ENCODE results near the gene EP300.

DNA sequence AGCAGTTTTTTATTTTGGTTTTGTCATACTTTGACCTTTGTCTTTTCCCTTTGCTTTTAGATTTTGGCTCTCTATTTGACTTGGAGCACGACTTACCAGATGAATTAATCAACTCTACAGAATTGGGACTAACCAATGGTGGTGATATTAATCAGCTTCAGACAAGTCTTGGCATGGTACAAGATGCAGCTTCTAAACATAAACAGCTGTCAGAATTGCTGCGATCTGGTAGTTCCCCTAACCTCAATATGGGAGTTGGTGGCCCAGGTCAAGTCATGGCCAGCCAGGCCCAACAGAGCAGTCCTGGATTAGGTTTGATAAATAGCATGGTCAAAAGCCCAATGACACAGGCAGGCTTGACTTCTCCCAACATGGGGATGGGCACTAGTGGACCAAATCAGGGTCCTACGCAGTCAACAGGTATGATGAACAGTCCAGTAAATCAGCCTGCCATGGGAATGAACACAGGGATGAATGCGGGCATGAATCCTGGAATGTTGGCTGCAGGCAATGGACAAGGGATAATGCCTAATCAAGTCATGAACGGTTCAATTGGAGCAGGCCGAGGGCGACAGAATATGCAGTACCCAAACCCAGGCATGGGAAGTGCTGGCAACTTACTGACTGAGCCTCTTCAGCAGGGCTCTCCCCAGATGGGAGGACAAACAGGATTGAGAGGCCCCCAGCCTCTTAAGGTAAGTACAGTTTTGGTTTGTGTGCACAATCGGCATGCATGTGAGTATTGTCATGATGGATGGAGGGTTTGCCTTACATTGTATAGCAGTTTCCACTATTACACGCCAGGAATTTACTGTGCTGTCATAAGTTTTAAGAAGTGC lies 25.0 kb downstream of the EP300 start:
- TF ChIP-seq CTCF (IDR thresholded peaks at IDR 0.05) (no peak), ZFX (IDR thresholded peaks at IDR 0.05; ENCODE audit: borderline replicate concordance) (no peak)

Data from 22Rv1 (cell line).